GM23248 (cell line): ENCODE results near the gene MIB2. TPM values are rescaled to one million over a fixed set of nuclear protein-coding genes. Genes with fewer than 3 reads are reported as not detected.

Experiments
- DNase-seq: peaks from one replicate; pipeline ENCODE4 v3.0.0-alpha.2; 2015
- H2AFZ ChIP-seq: fragments of 200-600 bp; sonication (generic); 2 replicates; pipeline ENCODE4 v1.6.1; 2016; ENCODE audit warnings: antibody characterized with exemption
- H3F3A ChIP-seq: fragments of 200-600 bp; sonication (generic); 2 replicates; pipeline ENCODE4 v1.6.1; 2016; ENCODE audit warnings: mild to moderate bottlenecking, antibody characterized with exemption, mixed run types; ENCODE audit not compliant: insufficient read depth
- H3K27ac ChIP-seq: fragments of 200-600 bp; sonication (generic); 2 replicates; pipeline ENCODE4 v1.5.1; 2016; ENCODE audit warnings: mild to moderate bottlenecking
- H3K27me3 ChIP-seq: fragments of 200-600 bp; sonication (generic); replicated peaks from 2 replicates; pipeline ENCODE4 v1.6.1; 2016; ENCODE audit warnings: mild to moderate bottlenecking; ENCODE audit not compliant: insufficient read depth
- H3K36me3 ChIP-seq: fragments of 200-600 bp; sonication (generic); 2 replicates; pipeline ENCODE4 v1.6.1; 2016; ENCODE audit warnings: low read depth, mild to moderate bottlenecking
- H3K4me1 ChIP-seq: fragments of 200-600 bp; sonication (generic); 2 replicates; pipeline ENCODE4 v1.6.1; 2016; ENCODE audit warnings: mild to moderate bottlenecking; ENCODE audit not compliant: insufficient read depth
- H3K4me2 ChIP-seq: fragments of 200-600 bp; sonication (generic); one replicate; pipeline ENCODE4 v1.6.1; 2016; ENCODE audit warnings: mild to moderate bottlenecking; ENCODE audit not compliant: unreplicated experiment
- H3K4me3 ChIP-seq: fragments of 200-600 bp; sonication (generic); 2 replicates; pipeline ENCODE4 v1.5.1; 2016; ENCODE audit warnings: mild to moderate bottlenecking
- H3K79me2 ChIP-seq: fragments of 200-600 bp; sonication (generic); 2 replicates; pipeline ENCODE4 v1.6.1; 2016; ENCODE audit warnings: mild to moderate bottlenecking; ENCODE audit not compliant: insufficient read depth
- H3K9ac ChIP-seq: fragments of 200-600 bp; sonication (generic); 2 replicates; pipeline ENCODE4 v1.6.1; 2016; ENCODE audit warnings: mild to moderate bottlenecking
- H3K9me2 ChIP-seq: fragments of 200-600 bp; sonication (generic); 2 replicates; pipeline ENCODE4 v1.6.1; 2016; ENCODE audit warnings: mixed run types, mild to moderate bottlenecking, moderate library complexity; ENCODE audit not compliant: insufficient read depth
- H3K9me3 ChIP-seq: fragments of 200-600 bp; sonication (generic); one replicate; pipeline ENCODE4 v1.6.1; 2017; ENCODE audit warnings: low read depth
- H4K20me1 ChIP-seq: fragments of 200-600 bp; sonication (generic); 2 replicates; pipeline ENCODE4 v1.6.0; 2016; ENCODE audit not compliant: insufficient read depth
- EZH2 ChIP-seq: fragments of 200-600 bp; sonication (generic); IDR thresholded peaks from 2 replicates; pipeline ENCODE4 v1.6.1; 2018; ENCODE audit warnings: antibody characterized with exemption, mild to moderate bottlenecking; ENCODE audit not compliant: insufficient read depth, poor library complexity, severe bottlenecking
- EZH2phosphoT487 ChIP-seq: fragments of 200-600 bp; sonication (generic); IDR thresholded peaks from 2 replicates; pipeline ENCODE4 v1.6.1; 2018; ENCODE audit warnings: antibody characterized with exemption, moderate library complexity, mild to moderate bottlenecking, low read depth; ENCODE audit not compliant: insufficient read depth
- WGBS, 2 experiments: methylation state at CpG; one replicate each; pipeline ENCODE4 v1.1.6; 2015 to 2017; ENCODE audit warnings: low lambda C conversion rate in 2 of 2, low coverage in 1 of 2; ENCODE audit errors: missing lambda C conversion rate in 2 of 2; 5-methylcytosine and 5-hydroxymethylcytosine counted together
- in situ Hi-C: fragments of 300-500 bp; cut with MboI; formaldehyde crosslinking; loops from 2 replicates; pipeline ENCODE4 v1.15.0; 2020
- polyA plus RNA-seq: library from polyadenylated mRNA; unstranded; fragments of >200 nt; fragmentation: Nextera tagmentation; extraction: Ambion mirVana; gene quantifications from 2 replicates; pipeline ENCODE4 v1.2.1, GENCODE V29; 2016
- total RNA-seq: library from RNA; depleted of rRNA; stranded (reverse); fragments of >200 nt; shearing (Covaris generic); gene quantifications from 2 replicates; pipeline ENCODE4 v1.2.3, GENCODE V29; 2014

The MIB2 gene
- total and polyA plus RNA-seq, 2 experiments from 2014 or later: 30.3 to 70.5 TPM

GRCh38 chr1:1605034-1605591 is 10.2 kb upstream of the MIB2 start:
- 37 to 57% methylated on average over 9 to 14 of the region's 14 CpGs for WGBS, 2 experiments
- in situ Hi-C loops: no loop called here
- H3K79me2 ChIP-seq: no peaks in the 10 kb centered on the region

GRCh38 chr1:1605724-1606123 is 9.6 kb upstream of the MIB2 start:
- H3K79me2 ChIP-seq: no peaks in the 10 kb centered on the region
- no peaks in the 10 kb centered on the region for H3K36me3 ChIP-seq
- DNase-seq: no peak
- no peak overlapping the region for H3K4me3 ChIP-seq
- no peak overlapping the region for H3K9ac ChIP-seq
- H3K27me3 ChIP-seq: no peaks in the 10 kb centered on the region
- H4K20me1 ChIP-seq: no peaks in the 10 kb centered on the region
- H3K9me3 ChIP-seq: no peaks in the 10 kb centered on the region
- in situ Hi-C loops: no loop called here
- no peak overlapping the region for H2AFZ ChIP-seq
- WGBS, 2 experiments: 91% methylated on average over 17 of the region's 17 CpGs; no CpG with 5 or more reads in 1 of the 2 experiments
- no peak overlapping the region for H3K27ac ChIP-seq
- H3K4me1 ChIP-seq: no peaks in the 10 kb centered on the region
- H3F3A ChIP-seq: 0 out of 2 replicates have a peak, but pooled peaks cover 4% of the 10 kb centered on the region
- no peaks in the 10 kb centered on the region for H3K9me2 ChIP-seq
- no peak for TF ChIP-seq EZH2phosphoT487
- no peak for TF ChIP-seq EZH2
- H3K4me2 ChIP-seq: no peak overlapping the region

More at GRCh38 chr1:1605034-1605591, 10.2 kb upstream of the MIB2 start:
- Histone ChIP-seq H3K27me3 (no peaks in the 10 kb centered on the region), H3F3A (0 out of 2 replicates have a peak, but pooled peaks cover 4% of the 10 kb centered on the region), H3K4me3 (no peak overlapping the region), H3K27ac (no peak overlapping the region), H4K20me1 (no peaks in the 10 kb centered on the region), H3K4me2 (no peak overlapping the region), H3K9ac (no peak overlapping the region), H3K9me2 (no peaks in the 10 kb centered on the region), H3K9me3 (no peaks in the 10 kb centered on the region), H3K36me3 (no peaks in the 10 kb centered on the region), H3K4me1 (no peaks in the 10 kb centered on the region), H2AFZ (no peak overlapping the region)
- DNase-seq: no peak
- TF ChIP-seq EZH2 (no peak), EZH2phosphoT487 (no peak)

- Histone ChIP-seq H3F3A (0 out of 2 replicates have a peak, but pooled peaks cover 4% of the 10 kb centered on the region), H2AFZ (no peak overlapping the region), H3K4me2 (no peak overlapping the region), H4K20me1 (no peaks in the 10 kb centered on the region), H3K4me1 (no peaks in the 10 kb centered on the region), H3K9ac (no peak overlapping the region), H3K27ac (no peak overlapping the region), H3K4me3 (no peak overlapping the region), H3K9me3 (no peaks in the 10 kb centered on the region), H3K27me3 (no peaks in the 10 kb centered on the region), H3K9me2 (no peaks in the 10 kb centered on the region), H3K36me3 (no peaks in the 10 kb centered on the region), H3K79me2 (no peaks in the 10 kb centered on the region)
- in situ Hi-C loops: no loop called here
- DNase-seq: no peak
- TF ChIP-seq EZH2: no peak
- TF ChIP-seq EZH2phosphoT487: no peak
- WGBS, 2 experiments: 67 to 85% methylated on average over 3 to 12 of the region's 13 CpGs
Measured at GRCh38 chr1:1606232-1606631, 9.1 kb upstream of the MIB2 start.

- Histone ChIP-seq H3K27ac (no peak overlapping the region), H3K4me1 (no peaks in the 10 kb centered on the region), H3K4me3 (no peak overlapping the region), H3K27me3 (no peaks in the 10 kb centered on the region), H3F3A (peaks cover 21% of the 10 kb centered on the region), H3K36me3 (no peaks in the 10 kb centered on the region), H4K20me1 (no peaks in the 10 kb centered on the region), H2AFZ (no peak overlapping the region), H3K9me2 (no peaks in the 10 kb centered on the region), H3K9ac (no peak overlapping the region), H3K4me2 (no peak overlapping the region), H3K9me3 (no peaks in the 10 kb centered on the region), H3K79me2 (peaks cover 17% of the 10 kb centered on the region)
- in situ Hi-C loops: no loop called here
- TF ChIP-seq EZH2phosphoT487 (no peak), EZH2 (no peak)
- no peak for DNase-seq
- WGBS, 2 experiments: 76% methylated on average over 12 of the region's 12 CpGs
Measured at GRCh38 chr1:1609822-1610485, 5.3 kb upstream of the MIB2 start.
